Measurements from ENCODE around the gene NGFR.
"Not testable (repeated sequence)": the region's sequence is repeated elsewhere in the genome, so short reads cannot be mapped to it uniquely, and the experiment has no call there.

The NGFR gene

GRCh38 chr17:49548051-49548505, 53.0 kb downstream of the NGFR start:
- H3K9me3 ChIP-seq (ENCODE audit: control insufficient read depth, low read length), result no peaks in the 10 kb centered on the region
- no peaks in the 10 kb centered on the region for H3K4me1 ChIP-seq (ENCODE audit: control insufficient read depth, insufficient read depth, low read length, poor library complexity, severe bottlenecking)
- no peak overlapping the region for H3K27ac ChIP-seq (ENCODE audit: low read depth, low read length, severe bottlenecking)
- H3K4me3 ChIP-seq (ENCODE audit: extremely low read depth, insufficient read depth, low read length, poor library complexity, severe bottlenecking), result no peak overlapping the region
- H3K36me3 ChIP-seq (ENCODE audit: control insufficient read depth, insufficient read depth, low read length), result no peaks in the 10 kb centered on the region
- 68 to 74% methylated on average over 4 to 7 of the region's 12 CpGs for WGBS, 2 experiments (ENCODE audit: insufficient coverage in 2 of 2)

- Histone ChIP-seq H3K4me1 (ENCODE audit: control insufficient read depth, insufficient read depth, low read length, poor library complexity, severe bottlenecking) (no peaks in the 10 kb centered on the region), H3K9me3 (ENCODE audit: control insufficient read depth, low read length) (no peaks in the 10 kb centered on the region), H3K4me3 (ENCODE audit: extremely low read depth, insufficient read depth, low read length, poor library complexity, severe bottlenecking) (no peak overlapping the region), H3K36me3 (ENCODE audit: control insufficient read depth, insufficient read depth, low read length) (no peaks in the 10 kb centered on the region), H3K27ac (ENCODE audit: low read depth, low read length, severe bottlenecking) (no peak overlapping the region)
- 82 to 91% methylated on average over 8 of the region's 8 CpGs for WGBS, 2 experiments (ENCODE audit: insufficient coverage in 2 of 2)
Observed at GRCh38 chr17:49548506-49549310, 53.6 kb downstream of the NGFR start.

- H3K27ac ChIP-seq (ENCODE audit: low read depth, low read length, severe bottlenecking), result no peak overlapping the region
- WGBS, 2 experiments (ENCODE audit: insufficient coverage in 2 of 2), result 92 to 99% methylated on average over 6 of the region's 6 CpGs
- H3K4me1 ChIP-seq (ENCODE audit: control insufficient read depth, insufficient read depth, low read length, poor library complexity, severe bottlenecking), result no peaks in the 10 kb centered on the region
- no peaks in the 10 kb centered on the region for H3K36me3 ChIP-seq (ENCODE audit: control insufficient read depth, insufficient read depth, low read length)
- H3K4me3 ChIP-seq (ENCODE audit: extremely low read depth, insufficient read depth, low read length, poor library complexity, severe bottlenecking), result no peak overlapping the region
- H3K9me3 ChIP-seq (ENCODE audit: control insufficient read depth, low read length), result no peaks in the 10 kb centered on the region
Observed at GRCh38 chr17:49549311-49549605, 54.2 kb downstream of the NGFR start.

GRCh38 chr17:49549691-49550678, 54.9 kb downstream of the NGFR start:
- Histone ChIP-seq H3K4me3 (ENCODE audit: extremely low read depth, insufficient read depth, low read length, poor library complexity, severe bottlenecking) (no peak overlapping the region), H3K4me1 (ENCODE audit: control insufficient read depth, insufficient read depth, low read length, poor library complexity, severe bottlenecking) (no peaks in the 10 kb centered on the region), H3K36me3 (ENCODE audit: control insufficient read depth, insufficient read depth, low read length) (no peaks in the 10 kb centered on the region), H3K27ac (ENCODE audit: low read depth, low read length, severe bottlenecking) (no peak overlapping the region), H3K9me3 (ENCODE audit: control insufficient read depth, low read length) (no peaks in the 10 kb centered on the region)
- WGBS, 2 experiments (ENCODE audit: insufficient coverage in 2 of 2), result 89 to 94% methylated on average over 16 to 17 of the region's 20 CpGs

- H3K4me1 ChIP-seq (ENCODE audit: control insufficient read depth, insufficient read depth, low read length, poor library complexity, severe bottlenecking); H3K4me3 ChIP-seq (ENCODE audit: extremely low read depth, insufficient read depth, low read length, poor library complexity, severe bottlenecking); H3K9me3 ChIP-seq (ENCODE audit: control insufficient read depth, low read length); H3K36me3 ChIP-seq (ENCODE audit: control insufficient read depth, insufficient read depth, low read length); H3K27ac ChIP-seq (ENCODE audit: low read depth, low read length, severe bottlenecking): not testable (repeated sequence)
- WGBS, 2 experiments (ENCODE audit: insufficient coverage in 2 of 2), result 87 to 88% methylated on average over 8 to 9 of the region's 9 CpGs
Observed at GRCh38 chr17:49550764-49551163, 55.7 kb downstream of the NGFR start.

- Histone ChIP-seq H3K4me1 (ENCODE audit: control insufficient read depth, insufficient read depth, low read length, poor library complexity, severe bottlenecking) (no peaks in the 10 kb centered on the region), H3K9me3 (ENCODE audit: control insufficient read depth, low read length) (no peaks in the 10 kb centered on the region), H3K36me3 (ENCODE audit: control insufficient read depth, insufficient read depth, low read length) (no peaks in the 10 kb centered on the region), H3K4me3 (ENCODE audit: extremely low read depth, insufficient read depth, low read length, poor library complexity, severe bottlenecking) (no peak overlapping the region), H3K27ac (ENCODE audit: low read depth, low read length, severe bottlenecking) (no peak overlapping the region)
- WGBS, 2 experiments (ENCODE audit: insufficient coverage in 2 of 2), result 88 to 89% methylated on average over 9 to 11 of the region's 12 CpGs
Observed at GRCh38 chr17:49551221-49552069, 56.4 kb downstream of the NGFR start.

GRCh38 chr17:49552070-49552751, 57.1 kb downstream of the NGFR start:
- H3K4me1 ChIP-seq (ENCODE audit: control insufficient read depth, insufficient read depth, low read length, poor library complexity, severe bottlenecking), result no peaks in the 10 kb centered on the region
- H3K9me3 ChIP-seq (ENCODE audit: control insufficient read depth, low read length), result no peaks in the 10 kb centered on the region
- 94% methylated on average over 19 to 25 of the region's 27 CpGs for WGBS, 2 experiments (ENCODE audit: insufficient coverage in 2 of 2)
- H3K36me3 ChIP-seq (ENCODE audit: control insufficient read depth, insufficient read depth, low read length), result no peaks in the 10 kb centered on the region
- H3K27ac ChIP-seq (ENCODE audit: low read depth, low read length, severe bottlenecking), result no peak overlapping the region
- no peak overlapping the region for H3K4me3 ChIP-seq (ENCODE audit: extremely low read depth, insufficient read depth, low read length, poor library complexity, severe bottlenecking)

GRCh38 chr17:49553676-49554335, 58.7 kb downstream of the NGFR start:
- 95 to 96% methylated on average over 5 to 6 of the region's 8 CpGs for WGBS, 2 experiments (ENCODE audit: insufficient coverage in 2 of 2)

GRCh38 chr17:49554694-49555494, 59.8 kb downstream of the NGFR start:
- no peaks in the 10 kb centered on the region for H3K9me3 ChIP-seq (ENCODE audit: control insufficient read depth, low read length)
- no peaks in the 10 kb centered on the region for H3K36me3 ChIP-seq (ENCODE audit: control insufficient read depth, insufficient read depth, low read length)
- H3K4me3 ChIP-seq (ENCODE audit: extremely low read depth, insufficient read depth, low read length, poor library complexity, severe bottlenecking), result no peak overlapping the region
- 91 to 97% methylated on average over 3 to 14 of the region's 14 CpGs for WGBS, 2 experiments (ENCODE audit: insufficient coverage in 2 of 2)
- H3K27ac ChIP-seq (ENCODE audit: low read depth, low read length, severe bottlenecking), result no peak overlapping the region
- H3K4me1 ChIP-seq (ENCODE audit: control insufficient read depth, insufficient read depth, low read length, poor library complexity, severe bottlenecking), result no peaks in the 10 kb centered on the region

More at GRCh38 chr17:49553676-49554335, 58.7 kb downstream of the NGFR start:
- H3K4me1 ChIP-seq (ENCODE audit: control insufficient read depth, insufficient read depth, low read length, poor library complexity, severe bottlenecking), result no peaks in the 10 kb centered on the region
- no peaks in the 10 kb centered on the region for H3K36me3 ChIP-seq (ENCODE audit: control insufficient read depth, insufficient read depth, low read length)
- no peak overlapping the region for H3K4me3 ChIP-seq (ENCODE audit: extremely low read depth, insufficient read depth, low read length, poor library complexity, severe bottlenecking)
- no peak overlapping the region for H3K27ac ChIP-seq (ENCODE audit: low read depth, low read length, severe bottlenecking)
- no peaks in the 10 kb centered on the region for H3K9me3 ChIP-seq (ENCODE audit: control insufficient read depth, low read length)
